Colonic mucosa (tissue), 4 donors: ENCODE results near the gene ERH. TPM values are rescaled to one million over a fixed set of nuclear protein-coding genes. Genes with fewer than 3 reads are reported as not detected.
A peak's percentile ranks its signal among the peaks of the same experiment; 100 is the strongest.

Experiments
- DNase-seq: peaks from one replicate; pipeline ENCODE4 v3.0.0-alpha.2; 2020
- H3K27ac ChIP-seq: fragments of 200-600 bp; one replicate; pipeline ENCODE4 v1.8.0; 2021
- H3K27me3 ChIP-seq: fragments of 200-600 bp; one replicate; pipeline ENCODE4 v1.8.0; 2021
- H3K36me3 ChIP-seq: fragments of 200-600 bp; one replicate; pipeline ENCODE4 v1.8.0; 2021
- H3K4me1 ChIP-seq: fragments of 200-600 bp; one replicate; pipeline ENCODE4 v1.8.0; 2021; ENCODE audit warnings: mild to moderate bottlenecking
- H3K4me3 ChIP-seq: fragments of 200-600 bp; one replicate; pipeline ENCODE4 v1.8.0; 2021
- H3K9ac ChIP-seq, 2 donors: one replicate each; pipeline ENCODE4 v1.7.0; 2013; ENCODE audit warnings: control low read depth in 2 of 2, low read depth in 2 of 2, low read length in 2 of 2
- H3K9me3 ChIP-seq: fragments of 200-600 bp; one replicate; pipeline ENCODE4 v1.8.0; 2021
- intact Hi-C: fragments of 100-400 bp; cut with DNase I; formaldehyde crosslinking; loops from one replicate; pipeline ENCODE4 v1.14.1; 2022
- total RNA-seq, 2 donors: library from RNA; stranded (reverse); fragmentation: NEBNext Ultra II Directional in 1 of 2; extraction: Animal tissue kit (Norgen Biotek cat#: 25700) in 1 of 2; gene quantifications; one replicate each; pipeline ENCODE4 v1.2.1, GENCODE V29; 2021
- TF ChIP-seq, protein P1 (sequence below): fragments of 200-600 bp; IDR thresholded peaks from one replicate; pipeline ENCODE4 v1.8.0; 2022; ENCODE audit warnings: antibody characterized with exemption, mild to moderate bottlenecking
- donor health status: healthy.
- donor health status: DM: no; HTN: no; CAD: no.
- donor health status: DM: no; HTN: no; CAD: no.

ERH gene
- total RNA-seq, 2 donors from 2014 or later = 118 to 192 TPM

GRCh38 chr14:69351385-69351784 is 46.7 kb downstream of the ERH start:
- H3K4me1 ChIP-seq = no peaks in the 10 kb centered on the region
- H3K9me3 ChIP-seq = no peaks in the 10 kb centered on the region
- H3K27ac ChIP-seq = no peak overlapping the region
- DNase-seq = no peak
- no peaks in the 10 kb centered on the region for H3K36me3 ChIP-seq
- H3K27me3 ChIP-seq = no peaks in the 10 kb centered on the region
- no peak overlapping the region for H3K9ac ChIP-seq
- TF ChIP-seq, protein P1, sequence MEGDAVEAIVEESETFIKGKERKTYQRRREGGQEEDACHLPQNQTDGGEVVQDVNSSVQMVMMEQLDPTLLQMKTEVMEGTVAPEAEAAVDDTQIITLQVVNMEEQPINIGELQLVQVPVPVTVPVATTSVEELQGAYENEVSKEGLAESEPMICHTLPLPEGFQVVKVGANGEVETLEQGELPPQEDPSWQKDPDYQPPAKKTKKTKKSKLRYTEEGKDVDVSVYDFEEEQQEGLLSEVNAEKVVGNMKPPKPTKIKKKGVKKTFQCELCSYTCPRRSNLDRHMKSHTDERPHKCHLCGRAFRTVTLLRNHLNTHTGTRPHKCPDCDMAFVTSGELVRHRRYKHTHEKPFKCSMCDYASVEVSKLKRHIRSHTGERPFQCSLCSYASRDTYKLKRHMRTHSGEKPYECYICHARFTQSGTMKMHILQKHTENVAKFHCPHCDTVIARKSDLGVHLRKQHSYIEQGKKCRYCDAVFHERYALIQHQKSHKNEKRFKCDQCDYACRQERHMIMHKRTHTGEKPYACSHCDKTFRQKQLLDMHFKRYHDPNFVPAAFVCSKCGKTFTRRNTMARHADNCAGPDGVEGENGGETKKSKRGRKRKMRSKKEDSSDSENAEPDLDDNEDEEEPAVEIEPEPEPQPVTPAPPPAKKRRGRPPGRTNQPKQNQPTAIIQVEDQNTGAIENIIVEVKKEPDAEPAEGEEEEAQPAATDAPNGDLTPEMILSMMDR = no peak
- intact Hi-C loops = no loop called here
- H3K4me3 ChIP-seq = no peak overlapping the region

DNA sequence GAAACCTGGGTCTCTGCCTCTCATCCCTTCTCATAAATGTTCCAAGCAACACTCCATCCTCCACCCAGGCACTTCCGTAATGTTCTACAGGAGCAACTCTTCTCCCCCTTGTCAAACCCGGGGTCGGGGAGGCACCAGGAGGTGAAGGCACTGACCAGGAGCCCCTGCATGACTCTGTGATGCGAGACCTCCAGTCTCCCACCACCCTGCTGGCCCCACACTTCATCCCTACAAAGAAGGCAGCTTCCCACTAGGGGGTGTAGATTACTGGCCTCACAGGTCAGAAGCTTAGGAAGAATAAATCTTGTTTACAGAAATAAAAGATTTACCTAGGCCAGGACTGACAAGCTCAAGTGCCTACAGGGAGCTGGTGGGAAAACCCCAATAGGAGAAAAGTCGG is 47.2 kb downstream of the ERH start:
- Histone ChIP-seq H3K4me3 (no peak overlapping the region), H3K9ac (no peak overlapping the region), H3K4me1 (no peaks in the 10 kb centered on the region), H3K27ac (no peak overlapping the region), H3K36me3 (no peaks in the 10 kb centered on the region), H3K9me3 (no peaks in the 10 kb centered on the region), H3K27me3 (no peaks in the 10 kb centered on the region)
- no peak for DNase-seq
- TF ChIP-seq, protein P1 = no peak
- intact Hi-C loops = no loop called here

GRCh38 chr14:69349091-69349777 is 48.9 kb downstream of the ERH start:
- Histone ChIP-seq H3K36me3 (no peaks in the 10 kb centered on the region), H3K4me3 (no peak overlapping the region), H3K9me3 (no peaks in the 10 kb centered on the region), H3K9ac (no peak overlapping the region), H3K27ac (no peak overlapping the region), H3K27me3 (no peaks in the 10 kb centered on the region), H3K4me1 (no peaks in the 10 kb centered on the region)
- intact Hi-C loops = no loop called here
- TF ChIP-seq, protein P1 = no peak
- no peak for DNase-seq

- intact Hi-C loops = no loop called here
- H3K9me3 ChIP-seq = no peaks in the 10 kb centered on the region
- H3K4me1 ChIP-seq = no peaks in the 10 kb centered on the region
- no peak overlapping the region for H3K4me3 ChIP-seq
- TF ChIP-seq, protein P1 = peak; percentile 65
- DNase-seq = peak; percentile 44
- H3K27me3 ChIP-seq = no peaks in the 10 kb centered on the region
- no peak overlapping the region for H3K27ac ChIP-seq
- H3K36me3 ChIP-seq = no peaks in the 10 kb centered on the region
- no peak overlapping the region for H3K9ac ChIP-seq
Observed at GRCh38 chr14:69346710-69347109, 51.4 kb downstream of the ERH start.

DNA sequence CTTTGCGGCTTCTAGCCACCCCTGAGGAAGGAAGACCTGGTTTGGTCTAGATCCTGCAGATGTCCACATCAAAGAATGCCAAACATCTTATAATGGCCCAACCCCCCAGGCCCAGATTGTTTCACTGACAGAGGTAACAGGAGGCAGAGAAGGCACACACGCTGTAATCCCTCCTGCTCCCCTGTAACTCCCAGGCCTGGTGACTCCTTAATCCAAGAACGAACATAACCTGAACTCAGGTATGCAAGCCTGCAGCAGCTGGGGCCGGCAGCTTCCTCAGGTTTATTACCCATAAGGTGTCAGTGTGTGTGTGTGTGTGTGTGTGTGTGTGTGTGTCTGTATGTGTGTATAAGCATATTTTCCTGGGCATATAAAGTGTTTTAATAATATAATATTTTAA is 52.7 kb downstream of the ERH start:
- TF ChIP-seq, protein P1 = no peak
- Histone ChIP-seq H3K36me3 (no peaks in the 10 kb centered on the region), H3K4me1 (no peaks in the 10 kb centered on the region), H3K27me3 (no peaks in the 10 kb centered on the region), H3K9me3 (no peaks in the 10 kb centered on the region), H3K27ac (no peak overlapping the region), H3K4me3 (no peak overlapping the region), H3K9ac (no peak overlapping the region)
- DNase-seq = no peak
- intact Hi-C loops = no loop called here
